Mucosa of rectum (tissue), 2 donors: ENCODE results near the gene ZHX3.
"Not testable (repeated sequence)": the region's sequence is repeated elsewhere in the genome, so short reads cannot be mapped to it uniquely, and the experiment has no call there.

ENCODE experiments used
- H3K27ac ChIP-seq, 2 donors: one replicate each; pipeline ENCODE4 v1.7.0; 2013; ENCODE audit warnings: inconsistent platforms in 2 of 2, low read depth in 2 of 2, low read length in 2 of 2
- H3K27me3 ChIP-seq, 2 donors: one replicate each; pipeline ENCODE4 v1.7.0; 2013; ENCODE audit warnings: low read length in 2 of 2; ENCODE audit not compliant: control insufficient read depth in 2 of 2, insufficient read depth in 2 of 2
- H3K36me3 ChIP-seq, 2 donors: one replicate each; pipeline ENCODE4 v1.7.0; 2013; ENCODE audit warnings: low read length in 2 of 2; ENCODE audit not compliant: control insufficient read depth in 2 of 2, insufficient read depth in 2 of 2
- H3K4me1 ChIP-seq, 2 donors: one replicate each; pipeline ENCODE4 v1.7.0; 2013; ENCODE audit warnings: low read length in 2 of 2, mild to moderate bottlenecking in 1 of 2; ENCODE audit not compliant: control insufficient read depth in 2 of 2, insufficient read depth in 2 of 2
- H3K4me3 ChIP-seq, 2 donors: one replicate each; pipeline ENCODE4 v1.7.0; 2013; ENCODE audit warnings: low read length in 2 of 2
- H3K9ac ChIP-seq, 2 donors: one replicate each; pipeline ENCODE4 v1.7.0; 2013; ENCODE audit warnings: low read length in 2 of 2, low read depth in 1 of 2, mild to moderate bottlenecking in 1 of 2
- H3K9me3 ChIP-seq, 2 donors: one replicate each; pipeline ENCODE4 v1.7.0; 2013; ENCODE audit warnings: low read length in 2 of 2; ENCODE audit not compliant: control insufficient read depth in 2 of 2
- donor health status: healthy.
- donor health status: Normal muscosa, but diverticular disease.

The ZHX3 gene

DNA sequence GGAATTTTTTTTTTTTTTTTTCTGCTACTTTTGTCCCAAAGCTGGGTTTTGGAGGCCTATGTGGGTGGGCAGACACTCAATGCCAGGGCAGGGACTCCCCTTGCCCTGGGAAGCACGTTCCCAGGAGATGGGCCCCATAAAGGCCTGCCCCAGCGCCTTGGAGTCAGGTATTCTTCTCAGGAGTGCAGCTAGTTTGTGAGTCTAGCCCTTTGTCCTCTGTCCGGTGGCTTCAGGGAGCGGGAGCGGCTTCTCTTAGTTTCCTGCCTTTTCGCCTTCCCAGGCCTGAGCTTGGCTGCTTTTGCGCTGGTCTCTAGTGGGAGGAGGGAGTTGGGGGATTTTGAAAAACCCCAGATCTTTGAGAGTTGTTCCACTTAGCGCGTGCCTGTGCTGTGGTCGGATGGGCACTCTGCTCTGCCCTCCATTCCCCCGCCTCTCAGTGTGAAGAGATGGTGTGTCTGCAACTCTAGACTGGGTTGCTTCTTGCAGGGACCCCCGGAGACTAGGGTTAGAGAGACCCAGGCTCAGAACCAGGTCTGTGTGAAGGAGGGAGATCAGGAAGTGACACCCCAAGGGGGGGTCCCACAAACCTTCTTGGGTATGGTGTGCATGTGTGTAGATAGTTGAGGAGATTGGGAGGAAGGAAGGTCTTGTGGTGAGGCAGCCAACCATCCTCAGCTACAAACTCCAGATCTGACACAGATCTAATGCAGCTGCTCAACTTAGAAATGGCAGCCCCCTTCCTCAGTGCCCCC, 178.9 kb downstream of the ZHX3 start:
- Histone ChIP-seq H3K27ac (peak overlapping the region; percentile 75 to 95), H3K36me3 (no peaks in the 10 kb centered on the region), H3K9me3 (no peaks in the 10 kb centered on the region), H3K4me3 (peak overlapping the region; percentile 75 to 83), H3K27me3 (no peaks in the 10 kb centered on the region), H3K9ac (peak overlapping the region; percentile 70 to 80), H3K4me1 (peaks cover 22 to 32% of the 10 kb centered on the region in 2 donors)

GRCh38 chr20:41137614-41138474, 179.7 kb downstream of the ZHX3 start:
- Histone ChIP-seq H3K27ac (peak overlapping the region; percentile 75 to 95), H3K4me1 (peaks cover 22 to 26% of the 10 kb centered on the region in 2 donors), H3K27me3 (no peaks in the 10 kb centered on the region), H3K36me3 (no peaks in the 10 kb centered on the region), H3K9ac (peak overlapping the region; percentile 70 to 80), H3K9me3 (no peaks in the 10 kb centered on the region), H3K4me3 (peak overlapping the region; percentile 75 to 83)

GRCh38 chr20:41136680-41137613, 180.6 kb downstream of the ZHX3 start, which contains the start of gene PLCG1:
PLCG1 (plus strand) TSS chr20:41137543; CDS start chr20:41137642, 99 bp downstream.
- Histone ChIP-seq H3K4me1 (peaks cover 22 to 26% of the 10 kb centered on the region in 2 donors), H3K9ac (peak within 1 kb of the TSS; percentile 70 to 80), H3K27me3 (no peaks in the 10 kb centered on the region), H3K36me3 (no peaks in the 10 kb centered on the region), H3K9me3 (no peaks in the 10 kb centered on the region), H3K27ac (peak within 1 kb of the TSS; percentile 89 to 95), H3K4me3 (peak within 1 kb of the TSS; percentile 75 to 83)

DNA sequence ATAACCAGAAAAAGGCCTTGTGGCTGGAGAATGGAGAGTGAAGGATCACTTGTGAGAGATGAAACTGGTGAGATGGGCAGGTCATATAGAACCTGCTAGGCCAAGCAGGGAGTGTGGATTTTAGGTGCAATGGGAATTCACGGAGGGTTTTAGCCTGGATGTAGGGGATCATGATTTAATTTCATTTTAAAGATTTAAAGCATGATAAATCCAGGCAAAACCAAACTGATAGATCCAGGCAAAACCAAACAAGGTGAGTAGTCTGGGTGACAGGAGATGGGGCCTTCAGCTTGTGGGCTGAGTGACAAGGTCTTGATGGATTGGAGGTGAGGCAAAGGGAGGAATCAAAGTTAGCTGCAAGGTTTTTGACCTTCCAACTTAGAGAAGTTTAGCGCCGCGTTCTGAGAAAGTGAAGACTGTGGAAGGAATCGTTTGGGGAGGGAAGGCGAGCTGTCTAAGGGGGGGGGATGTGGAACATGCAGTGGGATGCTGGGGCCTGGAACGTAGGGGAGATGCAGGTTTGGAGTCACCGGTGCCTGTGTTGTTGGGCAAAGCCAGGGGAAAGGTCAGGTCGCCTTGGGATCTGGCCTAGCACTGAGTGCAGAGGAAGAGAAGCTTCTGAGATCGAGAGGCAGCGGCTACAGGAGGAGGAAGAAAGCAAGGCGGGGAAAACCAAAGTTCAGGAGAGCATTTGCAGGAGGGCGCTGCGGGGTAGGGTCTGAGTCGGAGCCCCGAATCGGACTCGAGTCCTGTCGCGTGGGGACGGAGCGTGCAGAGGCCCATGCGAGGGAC, 181.4 kb downstream of the ZHX3 start:
- Histone ChIP-seq H3K27me3 (no peaks in the 10 kb centered on the region), H3K4me1 (peaks cover 15 to 26% of the 10 kb centered on the region in 2 donors), H3K9ac (peak overlapping the region; percentile 56 to 80), H3K4me3 (peak overlapping the region; percentile 75 to 83), H3K9me3 (no peaks in the 10 kb centered on the region), H3K36me3 (no peaks in the 10 kb centered on the region), H3K27ac (peak overlapping the region; percentile 89 to 95)

- Histone ChIP-seq H3K36me3 (no peaks in the 10 kb centered on the region), H3K9ac (no peak overlapping the region), H3K9me3 (no peaks in the 10 kb centered on the region), H3K4me3 (no peak overlapping the region), H3K27me3 (no peaks in the 10 kb centered on the region), H3K4me1 (peaks cover 11 to 22% of the 10 kb centered on the region in 2 donors), H3K27ac (no peak overlapping the region)
These were observed 182.2 kb downstream of the ZHX3 start for GRCh38 chr20:41135187-41135887.

GRCh38 chr20:41134362-41135186, 183.0 kb downstream of the ZHX3 start:
- H3K4me1 ChIP-seq, result peaks cover 11 to 17% of the 10 kb centered on the region in 2 donors
- no peak overlapping the region for H3K4me3 ChIP-seq
- H3K27me3 ChIP-seq, result no peaks in the 10 kb centered on the region
- H3K27ac ChIP-seq, result no peak overlapping the region
- H3K9me3 ChIP-seq, result no peaks in the 10 kb centered on the region
- no peaks in the 10 kb centered on the region for H3K36me3 ChIP-seq
- H3K9ac ChIP-seq, result no peak overlapping the region

DNA sequence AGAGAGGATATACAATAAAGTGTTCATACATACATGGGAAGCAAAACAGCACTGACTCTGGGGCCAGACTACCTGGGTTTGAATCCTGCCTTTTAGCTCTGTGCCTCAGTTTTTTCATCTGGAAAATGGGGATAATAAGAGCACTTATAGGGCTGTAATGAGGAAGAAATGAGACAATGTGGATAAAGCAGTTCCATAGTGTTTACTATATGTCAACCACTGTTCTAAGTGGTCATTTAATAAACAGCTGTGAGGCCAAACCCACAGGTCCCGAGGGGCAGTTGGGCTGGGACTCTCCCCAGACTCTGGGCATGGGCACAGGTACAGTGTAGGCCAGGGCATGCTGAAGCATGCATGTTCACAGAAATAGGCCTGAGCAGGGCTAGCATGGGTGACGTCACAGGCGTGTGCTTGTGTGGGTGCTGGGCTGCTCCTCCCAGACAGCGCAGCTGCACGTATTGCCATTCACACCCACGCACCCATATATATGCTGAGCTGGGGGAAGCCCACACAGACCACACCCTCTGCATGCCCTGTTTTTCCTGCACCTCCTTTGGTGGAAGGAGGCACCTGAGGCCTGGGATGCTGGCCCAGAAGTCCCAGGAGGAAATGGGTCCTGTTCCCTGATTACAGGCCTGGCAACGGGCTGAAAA, 183.7 kb downstream of the ZHX3 start:
- Histone ChIP-seq H3K27me3 (no peaks in the 10 kb centered on the region), H3K9ac (no peak overlapping the region), H3K4me1 (peaks cover 11 to 13% of the 10 kb centered on the region in 2 donors), H3K36me3 (no peaks in the 10 kb centered on the region), H3K9me3 (no peaks in the 10 kb centered on the region), H3K4me3 (no peak overlapping the region), H3K27ac (no peak overlapping the region)

- peaks cover 6 to 11% of the 10 kb centered on the region in 2 donors for H3K4me1 ChIP-seq
- H3K27me3 ChIP-seq, H3K9ac ChIP-seq, H3K4me3 ChIP-seq, H3K36me3 ChIP-seq, H3K27ac ChIP-seq, H3K9me3 ChIP-seq: not testable (repeated sequence)
These were observed 185.1 kb downstream of the ZHX3 start for GRCh38 chr20:41132388-41132775.
